ENCODE results near the gene C1orf141. TPM values are rescaled to one million over a fixed set of nuclear protein-coding genes. Genes with fewer than 3 reads are reported as not detected.
"Not testable (repeated sequence)": the region's sequence is repeated elsewhere in the genome, so short reads cannot be mapped to it uniquely, and the experiment has no call there.

The C1orf141 gene
- total RNA-seq, 4 donors from 2014 or later, result not detected

- 68 to 71% methylated on average over 2 of the region's 2 CpGs for WGBS, 2 donors
Observed at GRCh38 chr1:67085326-67085725, 49.4 kb downstream of the C1orf141 start.

GRCh38 chr1:67084765-67085318, 49.9 kb downstream of the C1orf141 start:
- DNase-seq, result no peak
- Histone ChIP-seq H3K36me3 (no peaks in the 10 kb centered on the region), H3K4me1 (no peaks in the 10 kb centered on the region), H3K27me3 (no peaks in the 10 kb centered on the region), H3K4me3 (replicated peaks in 1 of 3) (no peak overlapping the region), H3K27ac (no peak overlapping the region), H3K9me3 (no peaks in the 10 kb centered on the region)
- TF ChIP-seq CTCF (IDR thresholded peaks at IDR 0.05) (no peak), POLR2A (IDR thresholded peaks at IDR 0.05) (no peak)
- intact Hi-C loops (cut with DNase I), result no loop called here
- 96 to 97% methylated on average over 7 to 9 of the region's 9 CpGs for WGBS, 2 donors

More at GRCh38 chr1:67085326-67085725, 49.4 kb downstream of the C1orf141 start:
- intact Hi-C loops (cut with DNase I), result no loop called here
- TF ChIP-seq CTCF (IDR thresholded peaks at IDR 0.05) (no peak), POLR2A (IDR thresholded peaks at IDR 0.05) (no peak)
- H3K9me3 ChIP-seq, result no peaks in the 10 kb centered on the region
- DNase-seq, result no peak
- no peaks in the 10 kb centered on the region for H3K27me3 ChIP-seq
- H3K4me1 ChIP-seq, result no peaks in the 10 kb centered on the region
- no peaks in the 10 kb centered on the region for H3K36me3 ChIP-seq
- no peak overlapping the region for H3K4me3 ChIP-seq (replicated peaks in 1 of 3)
- H3K27ac ChIP-seq, result no peak overlapping the region

- Histone ChIP-seq H3K36me3 (no peaks in the 10 kb centered on the region), H3K27me3 (no peaks in the 10 kb centered on the region), H3K9me3 (no peaks in the 10 kb centered on the region), H3K27ac (no peak overlapping the region), H3K4me3 (replicated peaks in 1 of 3) (no peak overlapping the region), H3K4me1 (no peaks in the 10 kb centered on the region)
- intact Hi-C loops (cut with DNase I), result no loop called here
- 95% methylated on average over 3 of the region's 3 CpGs for WGBS, 2 donors
- no peak for DNase-seq
- no peak for TF ChIP-seq CTCF (IDR thresholded peaks at IDR 0.05)
- no peak for TF ChIP-seq POLR2A (IDR thresholded peaks at IDR 0.05)
Observed at GRCh38 chr1:67078291-67078690, 56.5 kb downstream of the C1orf141 start.

- TF ChIP-seq CTCF (IDR thresholded peaks at IDR 0.05) (no peak), POLR2A (IDR thresholded peaks at IDR 0.05) (no peak)
- Histone ChIP-seq H3K36me3 (no peaks in the 10 kb centered on the region), H3K4me3 (replicated peaks in 1 of 3) (no peak overlapping the region), H3K4me1 (no peaks in the 10 kb centered on the region), H3K27ac (no peak overlapping the region), H3K9me3 (no peaks in the 10 kb centered on the region), H3K27me3 (no peaks in the 10 kb centered on the region)
- DNase-seq, result no peak
- intact Hi-C loops (cut with DNase I), result no loop called here
- 100% methylated on average over 1 of the region's 1 CpG for WGBS, 2 donors
Observed at GRCh38 chr1:67077593-67077992, 57.2 kb downstream of the C1orf141 start.

- DNase-seq, result no peak
- no peak for TF ChIP-seq POLR2A (IDR thresholded peaks at IDR 0.05)
- no peak for TF ChIP-seq CTCF (IDR thresholded peaks at IDR 0.05)
- intact Hi-C loops (cut with DNase I), result no loop called here
- Histone ChIP-seq H3K4me3 (replicated peaks in 1 of 3) (no peak overlapping the region), H3K9me3 (no peaks in the 10 kb centered on the region), H3K27me3 (no peaks in the 10 kb centered on the region), H3K27ac (no peak overlapping the region), H3K36me3 (no peaks in the 10 kb centered on the region), H3K4me1 (no peaks in the 10 kb centered on the region)
- WGBS, 2 donors, result 92 to 93% methylated on average over 1 of the region's 1 CpG
Observed at GRCh38 chr1:67072749-67073148, 62.0 kb downstream of the C1orf141 start.

GRCh38 chr1:67067655-67068054, 67.1 kb downstream of the C1orf141 start:
- H3K4me1 ChIP-seq; H3K27me3 ChIP-seq; intact Hi-C loops (cut with DNase I); H3K27ac ChIP-seq; H3K9me3 ChIP-seq; H3K4me3 ChIP-seq (replicated peaks in 1 of 3); DNase-seq; H3K36me3 ChIP-seq: not testable (repeated sequence)
- WGBS, 2 donors, result 46 to 77% methylated on average over 2 of the region's 3 CpGs
